WTC11 (cell line): Measurements from ENCODE around the gene CINP. TPM values are rescaled to one million over a fixed set of nuclear protein-coding genes. Genes with fewer than 3 reads are reported as not detected.
A peak's percentile ranks its signal among the peaks of the same experiment; 100 is the strongest.

Experiments
- ATAC-seq: fragments of 200-7000 bp; cut with Tn5 transposase; 2 replicates; pipeline ENCODE4 v1.10.0; 2021; ENCODE audit warnings: mild to moderate bottlenecking, moderate library complexity
- CTCF ChIA-PET: fragments of 300-600 bp; sonication (Branson Sonifier 250); formaldehyde crosslinking; loops from one replicate; lab custom pipeline; 2021; ENCODE audit warnings: antibody characterized with exemption; lab: Charles Lee
- POLR2A ChIA-PET: fragments of 350-600 bp; sonication (Branson Sonifier 250); formaldehyde crosslinking; loops from one replicate; lab custom pipeline; 2021; ENCODE audit warnings: antibody characterized with exemption; lab: Charles Lee
- DNase-seq: peaks from one replicate; pipeline ENCODE4 v3.0.0; 2021; ENCODE audit warnings: low spot score
- H3K27ac Mint-ChIP-seq: 2 replicates; pipeline ENCODE4 v1.8.0; 2021; ENCODE audit warnings: mixed read lengths
- H3K27me3 Mint-ChIP-seq: 2 replicates; pipeline ENCODE4 v1.8.0; 2021; ENCODE audit warnings: low read depth, mild to moderate bottlenecking, moderate library complexity, mixed read lengths
- H3K36me3 Mint-ChIP-seq: 2 replicates; pipeline ENCODE4 v1.8.0; 2021; ENCODE audit warnings: mixed read lengths
- H3K4me1 Mint-ChIP-seq: 2 replicates; pipeline ENCODE4 v1.8.0; 2022; ENCODE audit warnings: mixed read lengths
- H3K4me3 Mint-ChIP-seq: 2 replicates; pipeline ENCODE4 v1.8.0; 2021; ENCODE audit warnings: mild to moderate bottlenecking, moderate library complexity, mixed read lengths
- H3K9me3 Mint-ChIP-seq: 2 replicates; pipeline ENCODE4 v1.8.0; 2021; ENCODE audit warnings: mixed read lengths
- ATF1 ChIP-seq: sonication (generic); formaldehyde crosslinking; IDR thresholded peaks from 2 replicates; pipeline ENCODE4 v1.8.1; 2023; ENCODE audit warnings: mild to moderate bottlenecking, moderate library complexity, missing genetic modification reagents
- GABPB1 ChIP-seq: sonication (generic); formaldehyde crosslinking; IDR thresholded peaks from 2 replicates; pipeline ENCODE4 v1.8.1; 2023; ENCODE audit warnings: mild to moderate bottlenecking, missing genetic modification reagents
- GTF2I ChIP-seq: fragments of 250-450 bp; sonication (Bioruptor Pico); conservative IDR thresholded peaks from 2 replicates; pipeline ENCODE4 v1.4.0; 2021; ENCODE audit warnings: mild to moderate bottlenecking
- JAZF1 ChIP-seq: fragments of 250-450 bp; sonication (Bioruptor Pico); IDR thresholded peaks from 2 replicates; pipeline ENCODE4 v1.9.0; 2021; ENCODE audit warnings: moderate library complexity, mild to moderate bottlenecking, inconsistent platforms
- MXD4 ChIP-seq: fragments of 250-450 bp; sonication (Bioruptor Pico); IDR thresholded peaks from 2 replicates; pipeline ENCODE4 v1.8.0; 2021; ENCODE audit warnings: mild to moderate bottlenecking, moderate library complexity, borderline replicate concordance
- SP1 ChIP-seq: sonication (generic); formaldehyde crosslinking; conservative IDR thresholded peaks from 2 replicates; pipeline ENCODE4 v1.8.1; 2022; ENCODE audit warnings: missing genetic modification reagents
- TP53 ChIP-seq: sonication (generic); formaldehyde crosslinking; IDR thresholded peaks from 2 replicates; pipeline ENCODE4 v1.8.1; 2023; ENCODE audit warnings: mild to moderate bottlenecking, missing genetic modification reagents
- ZBTB21 ChIP-seq: sonication (generic); formaldehyde crosslinking; IDR thresholded peaks from 2 replicates; pipeline ENCODE4 v1.8.1; 2023; ENCODE audit warnings: mild to moderate bottlenecking, missing genetic modification reagents, borderline replicate concordance
- ZNF138 ChIP-seq: sonication (generic); formaldehyde crosslinking; conservative IDR thresholded peaks from 2 replicates; pipeline ENCODE4 v1.8.1; 2022; ENCODE audit warnings: mild to moderate bottlenecking, moderate library complexity, missing genetic modification reagents
- ZNF317 ChIP-seq: sonication (generic); formaldehyde crosslinking; IDR thresholded peaks from 2 replicates; pipeline ENCODE4 v1.8.1; 2023; ENCODE audit warnings: low read depth, mild to moderate bottlenecking, moderate library complexity, missing genetic modification reagents, borderline replicate concordance
- ZNF423 ChIP-seq: fragments of 250-450 bp; sonication (Bioruptor Pico); IDR thresholded peaks from 2 replicates; pipeline ENCODE4 v2.1.2; 2022; ENCODE audit warnings: mild to moderate bottlenecking, moderate library complexity
- total RNA-seq: library from RNA; stranded (reverse); gene quantifications from 3 replicates; pipeline ENCODE4 v1.2.3, GENCODE V29; 2021
- TF ChIP-seq, protein P1 (sequence below): sonication (generic); formaldehyde crosslinking; IDR thresholded peaks from 2 replicates; pipeline ENCODE4 v1.8.0; 2023; ENCODE audit warnings: missing genetic modification reagents, mild to moderate bottlenecking, borderline replicate concordance
- TF ChIP-seq, protein P2 (sequence below): sonication (generic); formaldehyde crosslinking; IDR thresholded peaks from 2 replicates; pipeline ENCODE4 v1.8.1; 2023; ENCODE audit warnings: mild to moderate bottlenecking, missing genetic modification reagents
- TF ChIP-seq, protein P3 (sequence below): fragments of 250-450 bp; sonication (Bioruptor Pico); IDR thresholded peaks from 2 replicates; pipeline ENCODE4 v1.9.0; 2021; ENCODE audit warnings: mild to moderate bottlenecking
- TF ChIP-seq, protein P4 (sequence below): sonication (generic); formaldehyde crosslinking; IDR thresholded peaks from 2 replicates; pipeline ENCODE4 v1.8.1; 2022; ENCODE audit warnings: mild to moderate bottlenecking, moderate library complexity, missing genetic modification reagents
- TF ChIP-seq, protein P5 (sequence below): fragments of 250-450 bp; sonication (Bioruptor Pico); IDR thresholded peaks from 2 replicates; pipeline ENCODE4 v1.9.0; 2021; ENCODE audit warnings: mild to moderate bottlenecking, borderline replicate concordance

CINP gene
- total RNA-seq, 1 experiment from 2014 or later: 38.3 TPM

DNA sequence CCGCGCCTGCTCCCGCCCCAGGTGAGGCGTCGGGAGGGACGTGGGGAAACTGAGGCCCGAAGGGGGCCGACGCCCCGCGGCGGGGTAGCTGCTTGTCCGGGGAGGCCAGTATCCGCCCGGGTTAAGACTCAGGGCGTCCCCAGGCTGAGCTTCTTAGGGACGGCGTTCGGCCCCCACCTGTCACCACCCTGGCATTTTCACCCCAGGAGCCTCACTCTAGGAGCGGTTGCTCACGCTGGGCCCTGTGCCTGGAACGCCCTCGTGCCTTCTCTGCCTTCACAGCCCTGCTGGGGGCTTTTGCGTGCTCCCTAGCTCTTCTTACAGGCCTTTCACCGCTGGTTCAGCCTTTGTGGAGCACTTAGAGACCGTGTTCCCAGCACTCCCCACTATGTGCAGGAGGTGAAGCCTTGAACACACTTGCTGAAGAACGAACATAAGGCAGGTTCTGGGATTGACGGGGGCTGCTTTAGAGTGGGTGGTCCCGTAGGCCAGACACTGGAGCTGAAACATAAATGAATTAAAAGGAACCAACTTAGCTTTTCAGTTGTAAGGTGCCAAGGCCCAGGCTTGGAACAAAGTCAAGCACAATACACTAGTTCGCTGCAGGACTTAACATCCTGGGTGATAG, 42.5 kb downstream of the CINP start:
- CTCF ChIA-PET: interaction anchor here (0.8 kb wide), 1 partner anchor 31 kb away, joined by 3 read pairs; no protein-coding TSS in a partner anchor
- H3K36me3 Mint-ChIP-seq: no peaks in the 10 kb centered on the region
- peak overlapping the region; percentile 86 for H3K4me3 Mint-ChIP-seq
- peaks cover 9% of the 10 kb centered on the region for H3K27me3 Mint-ChIP-seq
- POLR2A ChIA-PET: no interaction called here
- ATAC-seq (no peak), DNase-seq (no peak)
- TF ChIP-seq TP53 (0 out of 2 replicates have a peak, but pooled peaks have one; percentile 43), JAZF1 (no peak), GABPB1 (CRISPR knock-in tag) (no peak), MXD4 (CRISPR knock-in tag) (no peak), ATF1 (CRISPR knock-in tag) (no peak), ZNF423 (CRISPR knock-in tag) (peak; percentile 30; the same call in 1 of the 2 replicates), ZBTB21 (CRISPR knock-in tag) (no peak)
- TF ChIP-seq, protein P1, sequence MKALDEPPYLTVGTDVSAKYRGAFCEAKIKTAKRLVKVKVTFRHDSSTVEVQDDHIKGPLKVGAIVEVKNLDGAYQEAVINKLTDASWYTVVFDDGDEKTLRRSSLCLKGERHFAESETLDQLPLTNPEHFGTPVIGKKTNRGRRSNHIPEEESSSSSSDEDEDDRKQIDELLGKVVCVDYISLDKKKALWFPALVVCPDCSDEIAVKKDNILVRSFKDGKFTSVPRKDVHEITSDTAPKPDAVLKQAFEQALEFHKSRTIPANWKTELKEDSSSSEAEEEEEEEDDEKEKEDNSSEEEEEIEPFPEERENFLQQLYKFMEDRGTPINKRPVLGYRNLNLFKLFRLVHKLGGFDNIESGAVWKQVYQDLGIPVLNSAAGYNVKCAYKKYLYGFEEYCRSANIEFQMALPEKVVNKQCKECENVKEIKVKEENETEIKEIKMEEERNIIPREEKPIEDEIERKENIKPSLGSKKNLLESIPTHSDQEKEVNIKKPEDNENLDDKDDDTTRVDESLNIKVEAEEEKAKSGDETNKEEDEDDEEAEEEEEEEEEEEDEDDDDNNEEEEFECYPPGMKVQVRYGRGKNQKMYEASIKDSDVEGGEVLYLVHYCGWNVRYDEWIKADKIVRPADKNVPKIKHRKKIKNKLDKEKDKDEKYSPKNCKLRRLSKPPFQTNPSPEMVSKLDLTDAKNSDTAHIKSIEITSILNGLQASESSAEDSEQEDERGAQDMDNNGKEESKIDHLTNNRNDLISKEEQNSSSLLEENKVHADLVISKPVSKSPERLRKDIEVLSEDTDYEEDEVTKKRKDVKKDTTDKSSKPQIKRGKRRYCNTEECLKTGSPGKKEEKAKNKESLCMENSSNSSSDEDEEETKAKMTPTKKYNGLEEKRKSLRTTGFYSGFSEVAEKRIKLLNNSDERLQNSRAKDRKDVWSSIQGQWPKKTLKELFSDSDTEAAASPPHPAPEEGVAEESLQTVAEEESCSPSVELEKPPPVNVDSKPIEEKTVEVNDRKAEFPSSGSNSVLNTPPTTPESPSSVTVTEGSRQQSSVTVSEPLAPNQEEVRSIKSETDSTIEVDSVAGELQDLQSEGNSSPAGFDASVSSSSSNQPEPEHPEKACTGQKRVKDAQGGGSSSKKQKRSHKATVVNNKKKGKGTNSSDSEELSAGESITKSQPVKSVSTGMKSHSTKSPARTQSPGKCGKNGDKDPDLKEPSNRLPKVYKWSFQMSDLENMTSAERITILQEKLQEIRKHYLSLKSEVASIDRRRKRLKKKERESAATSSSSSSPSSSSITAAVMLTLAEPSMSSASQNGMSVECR: no peak
- TF ChIP-seq, protein P2, sequence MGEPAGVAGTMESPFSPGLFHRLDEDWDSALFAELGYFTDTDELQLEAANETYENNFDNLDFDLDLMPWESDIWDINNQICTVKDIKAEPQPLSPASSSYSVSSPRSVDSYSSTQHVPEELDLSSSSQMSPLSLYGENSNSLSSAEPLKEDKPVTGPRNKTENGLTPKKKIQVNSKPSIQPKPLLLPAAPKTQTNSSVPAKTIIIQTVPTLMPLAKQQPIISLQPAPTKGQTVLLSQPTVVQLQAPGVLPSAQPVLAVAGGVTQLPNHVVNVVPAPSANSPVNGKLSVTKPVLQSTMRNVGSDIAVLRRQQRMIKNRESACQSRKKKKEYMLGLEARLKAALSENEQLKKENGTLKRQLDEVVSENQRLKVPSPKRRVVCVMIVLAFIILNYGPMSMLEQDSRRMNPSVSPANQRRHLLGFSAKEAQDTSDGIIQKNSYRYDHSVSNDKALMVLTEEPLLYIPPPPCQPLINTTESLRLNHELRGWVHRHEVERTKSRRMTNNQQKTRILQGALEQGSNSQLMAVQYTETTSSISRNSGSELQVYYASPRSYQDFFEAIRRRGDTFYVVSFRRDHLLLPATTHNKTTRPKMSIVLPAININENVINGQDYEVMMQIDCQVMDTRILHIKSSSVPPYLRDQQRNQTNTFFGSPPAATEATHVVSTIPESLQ: no peak
- no peaks in the 10 kb centered on the region for H3K9me3 Mint-ChIP-seq
- H3K27ac Mint-ChIP-seq: no peak overlapping the region
- H3K4me1 Mint-ChIP-seq: peaks cover 39% of the 10 kb centered on the region

DNA sequence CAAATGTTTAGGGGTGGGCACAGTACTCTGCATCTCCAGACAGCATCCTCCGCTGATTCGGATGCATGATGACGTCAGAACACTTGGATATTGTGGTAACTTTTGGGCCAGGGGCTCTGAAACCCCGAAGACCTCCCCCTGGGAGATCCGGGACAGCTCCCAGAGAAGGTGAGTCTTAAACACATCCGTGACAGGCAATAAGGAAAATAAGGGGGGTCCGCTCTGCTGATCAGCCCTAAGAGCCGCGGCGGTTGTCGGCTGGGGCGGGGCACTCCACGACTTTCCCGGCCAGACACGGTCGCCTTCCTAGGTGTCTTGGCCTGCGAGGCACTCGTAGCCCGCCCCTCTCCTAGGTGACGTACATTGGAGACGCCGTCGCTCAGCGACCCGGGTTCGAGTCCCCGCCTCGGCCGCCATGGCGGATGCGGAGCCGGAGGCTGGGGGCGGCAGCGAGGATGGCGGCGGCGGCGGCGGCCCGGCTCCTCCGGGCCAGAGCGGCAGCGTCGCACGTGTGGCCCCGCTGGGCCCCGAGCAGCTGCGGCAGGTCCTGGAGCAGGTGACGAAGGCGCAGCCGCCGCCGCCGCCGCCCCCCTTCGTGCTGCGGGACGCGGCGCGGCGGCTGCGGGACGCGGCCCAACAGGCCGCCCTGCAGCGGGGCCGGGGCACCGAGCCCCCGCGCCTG, 43.2 kb downstream of the CINP start, which contains the start of gene ZNF839:
ZNF839 (plus strand) TSS at position 396 of the 682 bp plus-strand sequence; CDS start at position 416, 20 bp downstream.
- ChIA-PET POLR2A (no interaction called here), CTCF (no interaction called here)
- Mint-ChIP-seq H3K36me3 (no peaks in the 10 kb centered on the region), H3K4me3 (peak within 1 kb of the TSS; percentile 93), H3K27me3 (peaks cover 16% of the 10 kb centered on the region), H3K9me3 (no peaks in the 10 kb centered on the region), H3K4me1 (peaks cover 44% of the 10 kb centered on the region), H3K27ac (peak within 1 kb of the TSS; percentile 88)
- DNase-seq (peak; percentile 93), ATAC-seq (peak; percentile 43)
- TF ChIP-seq ZNF138 (CRISPR knock-in tag) (no peak), ZBTB21 (CRISPR knock-in tag) (peak; percentile 70; the same call in 1 of the 2 replicates), GTF2I (CRISPR knock-in tag) (no peak), ZNF317 (CRISPR knock-in tag) (no peak), SP1 (peak; percentile 91)
- TF ChIP-seq, protein P3, sequence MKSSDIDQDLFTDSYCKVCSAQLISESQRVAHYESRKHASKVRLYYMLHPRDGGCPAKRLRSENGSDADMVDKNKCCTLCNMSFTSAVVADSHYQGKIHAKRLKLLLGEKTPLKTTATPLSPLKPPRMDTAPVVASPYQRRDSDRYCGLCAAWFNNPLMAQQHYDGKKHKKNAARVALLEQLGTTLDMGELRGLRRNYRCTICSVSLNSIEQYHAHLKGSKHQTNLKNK (CRISPR knock-in tag): no peak
- TF ChIP-seq, protein P4, sequence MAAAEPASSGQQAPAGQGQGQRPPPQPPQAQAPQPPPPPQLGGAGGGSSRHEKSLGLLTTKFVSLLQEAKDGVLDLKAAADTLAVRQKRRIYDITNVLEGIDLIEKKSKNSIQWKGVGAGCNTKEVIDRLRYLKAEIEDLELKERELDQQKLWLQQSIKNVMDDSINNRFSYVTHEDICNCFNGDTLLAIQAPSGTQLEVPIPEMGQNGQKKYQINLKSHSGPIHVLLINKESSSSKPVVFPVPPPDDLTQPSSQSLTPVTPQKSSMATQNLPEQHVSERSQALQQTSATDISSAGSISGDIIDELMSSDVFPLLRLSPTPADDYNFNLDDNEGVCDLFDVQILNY: peak; percentile 55
- TF ChIP-seq, protein P5, sequence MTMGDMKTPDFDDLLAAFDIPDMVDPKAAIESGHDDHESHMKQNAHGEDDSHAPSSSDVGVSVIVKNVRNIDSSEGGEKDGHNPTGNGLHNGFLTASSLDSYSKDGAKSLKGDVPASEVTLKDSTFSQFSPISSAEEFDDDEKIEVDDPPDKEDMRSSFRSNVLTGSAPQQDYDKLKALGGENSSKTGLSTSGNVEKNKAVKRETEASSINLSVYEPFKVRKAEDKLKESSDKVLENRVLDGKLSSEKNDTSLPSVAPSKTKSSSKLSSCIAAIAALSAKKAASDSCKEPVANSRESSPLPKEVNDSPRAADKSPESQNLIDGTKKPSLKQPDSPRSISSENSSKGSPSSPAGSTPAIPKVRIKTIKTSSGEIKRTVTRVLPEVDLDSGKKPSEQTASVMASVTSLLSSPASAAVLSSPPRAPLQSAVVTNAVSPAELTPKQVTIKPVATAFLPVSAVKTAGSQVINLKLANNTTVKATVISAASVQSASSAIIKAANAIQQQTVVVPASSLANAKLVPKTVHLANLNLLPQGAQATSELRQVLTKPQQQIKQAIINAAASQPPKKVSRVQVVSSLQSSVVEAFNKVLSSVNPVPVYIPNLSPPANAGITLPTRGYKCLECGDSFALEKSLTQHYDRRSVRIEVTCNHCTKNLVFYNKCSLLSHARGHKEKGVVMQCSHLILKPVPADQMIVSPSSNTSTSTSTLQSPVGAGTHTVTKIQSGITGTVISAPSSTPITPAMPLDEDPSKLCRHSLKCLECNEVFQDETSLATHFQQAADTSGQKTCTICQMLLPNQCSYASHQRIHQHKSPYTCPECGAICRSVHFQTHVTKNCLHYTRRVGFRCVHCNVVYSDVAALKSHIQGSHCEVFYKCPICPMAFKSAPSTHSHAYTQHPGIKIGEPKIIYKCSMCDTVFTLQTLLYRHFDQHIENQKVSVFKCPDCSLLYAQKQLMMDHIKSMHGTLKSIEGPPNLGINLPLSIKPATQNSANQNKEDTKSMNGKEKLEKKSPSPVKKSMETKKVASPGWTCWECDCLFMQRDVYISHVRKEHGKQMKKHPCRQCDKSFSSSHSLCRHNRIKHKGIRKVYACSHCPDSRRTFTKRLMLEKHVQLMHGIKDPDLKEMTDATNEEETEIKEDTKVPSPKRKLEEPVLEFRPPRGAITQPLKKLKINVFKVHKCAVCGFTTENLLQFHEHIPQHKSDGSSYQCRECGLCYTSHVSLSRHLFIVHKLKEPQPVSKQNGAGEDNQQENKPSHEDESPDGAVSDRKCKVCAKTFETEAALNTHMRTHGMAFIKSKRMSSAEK (CRISPR knock-in tag): no peak
- TF ChIP-seq, protein P1: 0 out of 2 replicates have a peak, but pooled peaks have one; percentile 40
